Body of pancreas (tissue), 4 donors: Measurements from ENCODE around the gene HRH3. TPM values are rescaled to one million over a fixed set of nuclear protein-coding genes. Genes with fewer than 3 reads are reported as not detected.

Experiments
- ATAC-seq: fragments of 150-250 bp; one replicate; pipeline ENCODE4 v1.9.1; 2016
- DNase-seq, 4 donors: peaks; one replicate each; pipeline ENCODE4 v3.0.0-alpha.2; 2019
- H3K27ac ChIP-seq, 4 donors: fragments of 200-600 bp; sonication (generic); 1 replicate in 3 of 4; 2 replicates in 1 of 4; pipeline versions ENCODE4 v1.5.1 to v1.6.1; 2016 to 2019; ENCODE audit warnings: mild to moderate bottlenecking in 1 of 4, mixed read lengths in 1 of 4, moderate library complexity in 1 of 4
- H3K27me3 ChIP-seq, 2 donors: fragments of 200-600 bp; sonication (generic); one replicate each; pipeline ENCODE4 v1.6.0; 2016; ENCODE audit warnings: mild to moderate bottlenecking in 1 of 2
- H3K36me3 ChIP-seq, 2 donors: fragments of 200-600 bp; sonication (generic); replicated peaks in 1 of 2; 2 replicates each; pipeline ENCODE4 v1.5.1; 2016; ENCODE audit warnings: low read depth in 2 of 2; ENCODE audit not compliant: insufficient read depth in 1 of 2
- H3K4me1 ChIP-seq: fragments of 200-600 bp; sonication (generic); one replicate; pipeline ENCODE4 v1.6.0; 2016
- H3K4me3 ChIP-seq, 2 donors: fragments of 200-600 bp; sonication (generic); 1 replicate in 1 of 2; 2 replicates in 1 of 2; pipeline ENCODE4 v1.5.1; 2016 to 2019
- H3K9me3 ChIP-seq, 3 donors: fragments of 200-600 bp; sonication (generic); 1 replicate in 2 of 3; 2 replicates in 1 of 3; pipeline ENCODE4 v1.5.1; 2016
- CTCF ChIP-seq, 7 experiments: fragments of 450-650 bp in 4 of 7; fragments of 200-600 bp in 3 of 7; sonication (generic) in 3 of 7; IDR thresholded peaks; one replicate each; pipeline ENCODE4 v1.5.1; 2016 to 2019; ENCODE audit warnings: antibody characterized with exemption in 7 of 7
- POLR2A ChIP-seq, 3 donors: fragments of 450-650 bp; IDR thresholded peaks; one replicate each; pipeline ENCODE4 v1.6.1; 2016; ENCODE audit warnings: antibody characterized with exemption in 3 of 3, mild to moderate bottlenecking in 2 of 3
- WGBS, 2 donors: methylation state at CpG; one replicate each; pipeline ENCODE4 v1.1.5; 2017; 5-methylcytosine and 5-hydroxymethylcytosine counted together
- intact Hi-C: fragments of 100-400 bp; cut with DNase I; formaldehyde crosslinking; loops from one replicate; pipeline ENCODE4 v1.15.1; 2023
- total RNA-seq, 2 donors: library from RNA; depleted of rRNA; stranded (reverse); fragments of >200 nt; gene quantifications; one replicate each; pipeline ENCODE4 v1.1.0, GENCODE V29; 2016

The HRH3 gene
- total RNA-seq, 2 donors from 2014 or later: 0.33 TPM; not detected in 1

DNA sequence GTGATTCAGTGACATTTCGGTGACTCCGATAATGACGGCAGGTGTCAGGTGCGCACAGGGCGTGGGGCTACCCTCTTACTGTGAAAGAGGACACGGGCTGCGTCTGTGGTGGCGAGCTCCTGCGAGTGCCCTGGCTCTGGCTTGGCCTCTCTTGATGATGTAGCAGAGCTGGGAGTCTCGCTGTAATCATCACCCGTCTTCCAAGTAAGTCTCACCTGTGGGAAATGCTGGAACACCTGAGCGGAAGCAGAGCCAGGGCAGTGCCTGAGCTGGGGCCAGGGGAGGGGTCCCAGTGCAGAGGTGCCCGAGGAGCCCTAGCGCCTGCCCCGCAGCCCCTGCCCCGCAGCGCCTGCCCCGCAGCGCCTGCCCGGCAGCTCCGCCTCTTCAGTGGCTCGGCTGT is 23.0 kb upstream of the HRH3 start:
- Histone ChIP-seq H3K36me3 (no peaks in the 10 kb centered on the region), H3K4me1 (peaks cover 87% of the 10 kb centered on the region), H3K4me3 (no peak overlapping the region), H3K27me3 (no peaks in the 10 kb centered on the region), H3K9me3 (no peaks in the 10 kb centered on the region), H3K27ac (peak overlapping the region; percentile 79 to 93 (median 86))
- WGBS, 2 donors: 41 to 56% methylated on average over 14 to 19 of the region's 22 CpGs
- no peak for TF ChIP-seq CTCF (IDR thresholded peaks at IDR 0.05)
- TF ChIP-seq POLR2A (IDR thresholded peaks at IDR 0.05): peak in 1 of 3 donors; percentile 16
- ATAC-seq (no peak), DNase-seq (peak in 3 of 4 donors; percentile 45 to 64 (median 49))
- intact Hi-C loops: loop anchor here (10.0 kb wide), 1 partner anchor 52 kb away; no protein-coding TSS in a partner anchor

DNA sequence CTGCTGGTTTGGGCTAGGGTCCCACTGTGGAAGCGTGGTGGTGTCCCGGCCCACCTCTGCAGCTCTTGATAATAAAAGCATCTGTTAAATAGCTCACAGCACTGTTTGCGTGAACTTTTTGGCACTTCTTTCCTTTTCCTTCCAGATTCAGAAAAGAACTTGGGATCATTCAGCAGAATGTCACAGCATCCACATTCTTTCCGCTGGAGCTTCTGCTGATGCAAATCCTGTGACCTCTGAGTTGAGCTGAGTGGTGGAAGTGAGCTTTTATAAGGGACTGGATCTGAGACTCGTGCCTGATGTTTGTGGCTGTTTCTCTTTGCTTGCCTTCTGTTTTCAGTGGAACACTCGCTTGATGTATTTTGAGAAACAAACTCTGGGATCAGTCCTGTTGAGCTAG is 22.1 kb upstream of the HRH3 start:
- Histone ChIP-seq H3K27ac (peak overlapping the region; percentile 79 to 93 (median 86)), H3K36me3 (no peaks in the 10 kb centered on the region), H3K4me1 (peaks cover 88% of the 10 kb centered on the region), H3K4me3 (no peak overlapping the region), H3K9me3 (no peaks in the 10 kb centered on the region), H3K27me3 (no peaks in the 10 kb centered on the region)
- no peak for DNase-seq
- intact Hi-C loops: loop anchor here (10.0 kb wide), 1 partner anchor 53 kb away; no protein-coding TSS in a partner anchor
- no peak for TF ChIP-seq CTCF (IDR thresholded peaks at IDR 0.05)
- no peak for TF ChIP-seq POLR2A (IDR thresholded peaks at IDR 0.05)
- ATAC-seq: no peak
- WGBS, 2 donors: 51 to 56% methylated on average over 6 of the region's 6 CpGs

- Histone ChIP-seq H3K36me3 (no peaks in the 10 kb centered on the region), H3K27me3 (no peaks in the 10 kb centered on the region), H3K4me3 (no peak overlapping the region), H3K27ac (peak overlapping the region; percentile 64 to 93 (median 86)), H3K9me3 (no peaks in the 10 kb centered on the region), H3K4me1 (peaks cover 85% of the 10 kb centered on the region)
- ATAC-seq: no peak
- TF ChIP-seq POLR2A (IDR thresholded peaks at IDR 0.05) (peak in 1 of 3 donors; percentile 6), CTCF (IDR thresholded peaks at IDR 0.05) (no peak)
- peak in 3 of 4 donors; percentile 38 to 57 (median 53) for DNase-seq
- intact Hi-C loops: loop anchor here (10.0 kb wide), 1 partner anchor 53 kb away; no protein-coding TSS in a partner anchor
- 39 to 57% methylated on average over 9 to 10 of the region's 10 CpGs for WGBS, 2 donors
Measured at GRCh38 chr20:62241506-62241905, 21.4 kb upstream of the HRH3 start.

DNA sequence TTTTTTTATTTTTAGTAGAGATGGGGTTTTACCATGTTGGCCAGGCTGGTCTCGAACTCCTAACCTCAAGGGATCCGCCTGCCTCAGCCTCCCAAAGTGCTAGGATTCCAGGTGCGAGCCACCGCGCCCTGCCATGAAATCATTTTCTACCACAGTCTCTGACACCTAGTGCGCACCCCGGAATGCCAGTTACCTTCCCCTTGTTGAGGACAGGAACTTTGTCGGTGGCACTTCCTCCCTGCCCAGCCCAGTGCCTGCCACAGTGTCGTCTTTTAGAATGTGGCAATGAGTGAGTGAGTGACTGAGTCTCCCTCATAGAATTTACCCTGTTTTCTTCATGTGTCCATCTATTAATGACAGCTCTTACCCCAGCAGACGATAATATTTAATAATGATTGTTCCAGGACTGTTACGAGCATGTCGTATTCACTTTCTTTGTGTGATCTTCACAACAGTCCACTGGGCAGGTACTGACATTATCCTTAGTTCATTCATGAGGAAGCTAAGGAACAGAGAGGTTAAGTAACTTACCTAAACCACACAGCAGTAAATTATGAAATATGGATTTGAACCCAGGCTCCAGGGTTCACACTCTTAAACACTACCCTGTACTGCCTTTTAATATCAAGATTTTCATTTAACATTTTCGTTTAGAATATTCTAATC is 20.1 kb upstream of the HRH3 start:
- WGBS, 2 donors: 60 to 64% methylated on average over 13 of the region's 13 CpGs
- intact Hi-C loops: loop anchor here (10.0 kb wide), 1 partner anchor 55 kb away; no protein-coding TSS in a partner anchor
- TF ChIP-seq CTCF (IDR thresholded peaks at IDR 0.05) (no peak), POLR2A (IDR thresholded peaks at IDR 0.05) (no peak)
- peak overlapping the region in 1 of 2 donors; percentile 17 for H3K4me3 ChIP-seq
- no peak for DNase-seq
- no peaks in the 10 kb centered on the region for H3K27me3 ChIP-seq
- no peak for ATAC-seq
- H3K36me3 ChIP-seq: no peaks in the 10 kb centered on the region
- H3K4me1 ChIP-seq: peaks cover 73% of the 10 kb centered on the region
- no peaks in the 10 kb centered on the region for H3K9me3 ChIP-seq
- peak overlapping the region; percentile 4 to 96 (median 92) for H3K27ac ChIP-seq
